C4-2B (cell line): Measurements from ENCODE around the gene IL16.

Experiments
- CTCF ChIP-seq: fragments of 450-650 bp; conservative IDR thresholded peaks from 2 replicates; pipeline ENCODE4 v1.5.1; 2017; ENCODE audit warnings: mild to moderate bottlenecking
- ZFX ChIP-seq: fragments of 450-650 bp; IDR thresholded peaks from 2 replicates; pipeline ENCODE4 v1.6.1; 2017

- TF ChIP-seq CTCF (no peak), ZFX (no peak)
These were observed 47.6 kb downstream of the IL16 start for GRCh38 chr15:81244306-81244705.
